Vagina (tissue), 2 donors: ENCODE measurements around the gene CAMK2B. TPM values are rescaled to one million over a fixed set of nuclear protein-coding genes. Genes with fewer than 3 reads are reported as not detected.

Source experiments
- DNase-seq, 2 donors: peaks; one replicate each; pipeline ENCODE4 v3.0.0-alpha.2; 2017; ENCODE audit errors: extremely low spot score in 2 of 2
- H3K27ac ChIP-seq: fragments of 200-600 bp; sonication (generic); one replicate; pipeline ENCODE4 v1.5.1; 2019
- H3K27me3 ChIP-seq: fragments of 200-600 bp; sonication (generic); one replicate; pipeline ENCODE4 v1.5.1; 2019
- H3K36me3 ChIP-seq, 2 donors: fragments of 200-600 bp; sonication (generic); one replicate each; pipeline ENCODE4 v1.5.1; 2017 to 2019
- H3K4me1 ChIP-seq: fragments of 200-600 bp; sonication (generic); one replicate; pipeline ENCODE4 v1.5.1; 2019
- H3K4me3 ChIP-seq, 2 donors: fragments of 200-600 bp; sonication (generic); 1 replicate in 1 of 2; 2 replicates in 1 of 2; pipeline ENCODE4 v1.5.1; 2016 to 2019
- H3K9me3 ChIP-seq: fragments of 200-600 bp; sonication (generic); one replicate; pipeline ENCODE4 v1.5.1; 2019
- CTCF ChIP-seq, 3 experiments: fragments of 450-650 bp in 2 of 3; fragments of 200-600 bp in 1 of 3; sonication (generic) in 1 of 3; IDR thresholded peaks; one replicate each; pipeline ENCODE4 v1.5.1; 2017 to 2019; ENCODE audit warnings: antibody characterized with exemption in 3 of 3, mild to moderate bottlenecking in 2 of 3, moderate library complexity in 2 of 3
- POLR2A ChIP-seq, 2 donors: fragments of 450-650 bp; IDR thresholded peaks; one replicate each; pipeline ENCODE4 v1.6.1; 2017; ENCODE audit warnings: antibody characterized with exemption in 2 of 2, mild to moderate bottlenecking in 2 of 2, moderate library complexity in 2 of 2
- POLR2AphosphoS5 ChIP-seq, 2 donors: sonication (generic); formaldehyde crosslinking; IDR thresholded peaks; one replicate each; pipeline ENCODE4 v1.9.0; 2017; ENCODE audit warnings: antibody characterized with exemption in 2 of 2, mild to moderate bottlenecking in 2 of 2, low read depth in 1 of 2; ENCODE audit not compliant: insufficient read depth in 1 of 2
- intact Hi-C: fragments of 100-400 bp; cut with DNase I; formaldehyde crosslinking; loops from one replicate; pipeline ENCODE4 v1.15.1; 2023
- total RNA-seq: library from RNA; depleted of rRNA; stranded (reverse); fragments of >200 nt; gene quantifications from one replicate; pipeline ENCODE4 v1.2.3, GENCODE V29; 2016

Gene CAMK2B
- total RNA-seq, 1 donor from 2014 or later, result 3.2 TPM

- DNase-seq, result no peak
- H3K36me3 ChIP-seq, result no peaks in the 10 kb centered on the region
- H3K4me1 ChIP-seq, result no peaks in the 10 kb centered on the region
- no peaks in the 10 kb centered on the region for H3K9me3 ChIP-seq
- intact Hi-C loops, result loop anchor here (10.0 kb wide), 1 partner anchor 115 kb away; no protein-coding TSS in a partner anchor
- no peak overlapping the region for H3K4me3 ChIP-seq
- H3K27ac ChIP-seq, result no peak overlapping the region
- H3K27me3 ChIP-seq, result no peaks in the 10 kb centered on the region
- TF ChIP-seq POLR2A (IDR thresholded peaks at IDR 0.05), result no peak
- no peak for TF ChIP-seq POLR2AphosphoS5 (IDR thresholded peaks at IDR 0.05; ENCODE audit: insufficient read depth in 1 of 2, low read depth in 1 of 2)
- TF ChIP-seq CTCF (IDR thresholded peaks at IDR 0.05), result no peak
Measured at GRCh38 chr7:44189993-44190872, 135.2 kb downstream of the CAMK2B start.

GRCh38 chr7:44189286-44189992 lies 136.0 kb downstream of the CAMK2B start, which contains the start of gene GCK:
TSS of gene GCK (minus strand) at chr7:44189439. CDS start at chr7:44188953, 486 bp downstream.
- Histone ChIP-seq H3K4me1 (no peaks in the 10 kb centered on the region), H3K36me3 (no peaks in the 10 kb centered on the region), H3K27ac (no peak within 1 kb of the TSS), H3K4me3 (no peak within 1 kb of the TSS), H3K27me3 (no peaks in the 10 kb centered on the region), H3K9me3 (no peaks in the 10 kb centered on the region)
- DNase-seq, result no peak
- intact Hi-C loops, result no loop called here
- TF ChIP-seq CTCF (IDR thresholded peaks at IDR 0.05) (no peak), POLR2A (IDR thresholded peaks at IDR 0.05) (no peak)

- Histone ChIP-seq H3K36me3 (no peaks in the 10 kb centered on the region), H3K4me1 (no peaks in the 10 kb centered on the region), H3K27ac (no peak overlapping the region), H3K9me3 (no peaks in the 10 kb centered on the region), H3K27me3 (no peaks in the 10 kb centered on the region), H3K4me3 (no peak overlapping the region)
- no peak for TF ChIP-seq CTCF (IDR thresholded peaks at IDR 0.05)
- no peak for TF ChIP-seq POLR2AphosphoS5 (IDR thresholded peaks at IDR 0.05; ENCODE audit: insufficient read depth in 1 of 2, low read depth in 1 of 2)
- TF ChIP-seq POLR2A (IDR thresholded peaks at IDR 0.05), result no peak
- no peak for DNase-seq
- intact Hi-C loops, result no loop called here
Measured at GRCh38 chr7:44188480-44189225, 136.7 kb downstream of the CAMK2B start.

- H3K4me3 ChIP-seq, result no peak overlapping the region
- TF ChIP-seq CTCF (IDR thresholded peaks at IDR 0.05), result no peak
- no peak for TF ChIP-seq POLR2AphosphoS5 (IDR thresholded peaks at IDR 0.05; ENCODE audit: insufficient read depth in 1 of 2, low read depth in 1 of 2)
- no peak for TF ChIP-seq POLR2A (IDR thresholded peaks at IDR 0.05)
Measured at GRCh38 chr7:44187636-44188416, 137.6 kb downstream of the CAMK2B start.

More at GRCh38 chr7:44187636-44188416, 137.6 kb downstream of the CAMK2B start:
- intact Hi-C loops, result no loop called here
- Histone ChIP-seq H3K9me3 (no peaks in the 10 kb centered on the region), H3K27ac (no peak overlapping the region), H3K4me1 (no peaks in the 10 kb centered on the region), H3K27me3 (no peaks in the 10 kb centered on the region), H3K36me3 (no peaks in the 10 kb centered on the region)
- no peak for DNase-seq
